ENCODE measurements around the gene TEX53. TPM values are rescaled to one million over a fixed set of nuclear protein-coding genes. Genes with fewer than 3 reads are reported as not detected.

TEX53 gene
- total and polyA plus RNA-seq, 2 of the 8 experiments (the other 6 are each of a cell fraction or from before 2014, with no cell fraction given): not detected

- ChIA-PET CTCF (ENCODE audit: partially characterized antibody) (interaction anchor here (0.8 to 10.6 kb wide), 14 partner anchors 11 to 338 kb away, joined by 3 to 171 read pairs (median 4); partner anchors contain the start of gene TEX53), POLR2A (ENCODE audit: partially characterized antibody) (no interaction called here)
- Histone ChIP-seq H3K56ac (replicated peaks; ENCODE audit: insufficient read length, low read depth, low read length) (no peak overlapping the region), H2BK12ac (ENCODE audit: low read depth, low read length) (no peak overlapping the region), H3K23ac (ENCODE audit: insufficient read length) (no peak overlapping the region), H3K79me2 (ENCODE audit: control insufficient read depth in 1 of 2, insufficient read depth in 2 of 2, low read length in 2 of 2) (no peaks in the 10 kb centered on the region), H2BK5ac (ENCODE audit: low read depth, low read length) (no peak overlapping the region), H4K91ac (replicated peaks; ENCODE audit: insufficient read length, low read length) (no peak overlapping the region), H3K27ac (ENCODE audit: low read depth, low read length) (no peak overlapping the region), H2AK5ac (ENCODE audit: low read depth, low read length) (no peak overlapping the region), H3K4me3 (ENCODE audit: extremely low read depth in 1 of 4, insufficient read depth in 2 of 4, low read depth in 3 of 4, low read length in 4 of 4) (no peak overlapping the region), H3K27me3 (replicated peaks in 1 of 4; ENCODE audit: control insufficient read depth in 3 of 4, extremely low read depth in 1 of 4, insufficient read depth in 3 of 4, low read length in 3 of 4) (no peaks in the 10 kb centered on the region; a peak in 2 of 7 replicates), H2AFZ (ENCODE audit: low read length) (no peak overlapping the region), H3K36me3 (ENCODE audit: control insufficient read depth in 2 of 4, insufficient read depth in 4 of 4, low read length in 3 of 4) (no peaks in the 10 kb centered on the region), H3K9me3 (ENCODE audit: insufficient read depth in 2 of 2, low read depth in 1 of 2, low read length in 1 of 2) (no peaks in the 10 kb centered on the region), H2BK20ac (ENCODE audit: low read length) (no peak overlapping the region), H2BK120ac (replicated peaks; ENCODE audit: low read depth, low read length) (no peak overlapping the region), H3K14ac (ENCODE audit: insufficient read length) (no peak overlapping the region), H3K79me1 (ENCODE audit: low read depth, low read length) (no peaks in the 10 kb centered on the region), H4K5ac (ENCODE audit: insufficient read length, low read depth, low read length) (no peak overlapping the region), H3K18ac (ENCODE audit: extremely low read depth, low read length) (no peak overlapping the region), H3K4ac (replicated peaks; ENCODE audit: insufficient read length, low read depth, low read length) (no peak overlapping the region), H4K8ac (ENCODE audit: extremely low read depth, insufficient read depth, low read length) (no peak overlapping the region), H3K4me1 (replicated peaks in 1 of 4; ENCODE audit: control insufficient read depth in 3 of 4, insufficient read depth in 4 of 4, low read length in 3 of 4) (no peaks in the 10 kb centered on the region), H3K9ac (replicated peaks in 1 of 4; ENCODE audit: extremely low read depth in 1 of 4, low read depth in 3 of 4, low read length in 3 of 4) (no peak overlapping the region), H2BK15ac (ENCODE audit: low read length) (no peak overlapping the region), H3K23me2 (ENCODE audit: low read depth, low read length) (no peaks in the 10 kb centered on the region), H4K20me1 (replicated peaks in 1 of 2; ENCODE audit: control insufficient read depth in 1 of 2, insufficient read depth in 2 of 2, low read length in 2 of 2) (no peaks in the 10 kb centered on the region), H3K4me2 (ENCODE audit: insufficient read depth in 1 of 2, low read depth in 2 of 2, low read length in 2 of 2) (no peak overlapping the region)
- WGBS, 2 experiments (ENCODE audit: extremely low coverage in 1 of 2, insufficient coverage in 1 of 2, insufficient read length in 1 of 2, insufficient replicate concordance in 2 of 2, low coverage in 1 of 2, low lambda C conversion rate in 2 of 2, missing lambda C conversion rate in 1 of 2): 97% methylated on average over 4 of the region's 4 CpGs; no CpG with 5 or more reads in 1 of the 2 experiments
- DNase-seq (ENCODE audit: low read depth in 1 of 2, low spot score in 2 of 2) (no peak), FAIRE-seq (no peak)
- TF ChIP-seq BACH1 (IDR thresholded peaks at IDR 0.05; ENCODE audit: low read length): no peak
- TF ChIP-seq BCL11A (IDR thresholded peaks at IDR 0.05; ENCODE audit: low read depth in 2 of 2, low read length in 2 of 2): no peak
- TF ChIP-seq SIX5 (IDR thresholded peaks at IDR 0.05; ENCODE audit: low read depth, low read length): no peak
- no peak for TF ChIP-seq E2F6 (IDR thresholded peaks at IDR 0.05)
- TF ChIP-seq GTF2F1 (IDR thresholded peaks at IDR 0.05; ENCODE audit: borderline replicate concordance, low read depth, low read length): no peak
- no peak for TF ChIP-seq TCF12 (IDR thresholded peaks at IDR 0.05; ENCODE audit: low read depth, low read length)
- TF ChIP-seq KDM4A (IDR thresholded peaks at IDR 0.05; ENCODE audit: low read depth, low read length, severe bottlenecking): no peak
- TF ChIP-seq YY1 (IDR thresholded peaks at IDR 0.05; ENCODE audit: low read depth, low read length): no peak
- no peak for TF ChIP-seq CBX5 (IDR thresholded peaks at IDR 0.05; ENCODE audit: low read depth, low read length)
- TF ChIP-seq HDAC6 (IDR thresholded peaks at IDR 0.05; ENCODE audit: low read depth, low read length): no peak
- TF ChIP-seq SRF (IDR thresholded peaks at IDR 0.05; ENCODE audit: low read depth, low read length): no peak
- no peak for TF ChIP-seq POLR2AphosphoS5 (IDR thresholded peaks at IDR 0.05; ENCODE audit: low read depth, low read length)
- TF ChIP-seq CTBP2 (IDR thresholded peaks at IDR 0.05; ENCODE audit: borderline replicate concordance, insufficient read depth, insufficient read length, low read length): no peak
Measured at GRCh38 chr9:114676901-114677300, 19.3 kb upstream of the TEX53 start.

All from H1 (cell line).